Activated B cell treated with CpG ODN at 0.5 μM for 24 hours (primary cell): ENCODE measurements around the gene TP53I13. TPM values are rescaled to one million over a fixed set of nuclear protein-coding genes. Genes with fewer than 3 reads are reported as not detected.
A peak's percentile ranks its signal among the peaks of the same experiment; 100 is the strongest.

ENCODE experiments used
- ATAC-seq: fragments of 200-7000 bp; cut with Tn5 transposase; one replicate; pipeline ENCODE4 v1.10.0; 2021; ENCODE audit warnings: low read depth, mild to moderate bottlenecking, moderate library complexity
- CTCF ChIA-PET: fragments of 350-600 bp; sonication (Branson Sonifier 250); formaldehyde crosslinking; loops from one replicate; lab custom pipeline; 2021; ENCODE audit warnings: antibody characterized with exemption; lab: Charles Lee
- POLR2A ChIA-PET: fragments of 350-600 bp; sonication (Branson Sonifier 250); formaldehyde crosslinking; loops from one replicate; lab custom pipeline; 2021; ENCODE audit warnings: antibody characterized with exemption; lab: Charles Lee
- DNase-seq: peaks from one replicate; pipeline ENCODE4 v3.0.0; 2022
- H3K27ac Mint-ChIP-seq: one replicate; pipeline ENCODE4 v1.8.0; 2020; ENCODE audit warnings: mixed read lengths
- H3K27me3 Mint-ChIP-seq: one replicate; pipeline ENCODE4 v1.8.0; 2021; ENCODE audit warnings: mixed read lengths
- H3K36me3 Mint-ChIP-seq: one replicate; pipeline ENCODE4 v1.8.0; 2021; ENCODE audit warnings: low read depth, mixed read lengths
- H3K4me1 Mint-ChIP-seq: one replicate; pipeline ENCODE4 v1.8.0; 2021; ENCODE audit warnings: mixed read lengths
- H3K4me3 Mint-ChIP-seq: one replicate; pipeline ENCODE4 v1.8.0; 2020; ENCODE audit warnings: mild to moderate bottlenecking, mixed read lengths
- H3K9me3 Mint-ChIP-seq: one replicate; pipeline ENCODE4 v1.8.0; 2020; ENCODE audit warnings: mixed read lengths
- intact Hi-C: fragments of 100-400 bp; cut with micrococcal nuclease; formaldehyde crosslinking; loops from one replicate; pipeline ENCODE4 v1.15.1; 2024
- total RNA-seq: library from RNA; stranded (reverse); gene quantifications from 2 replicates; pipeline ENCODE4 v1.2.3, GENCODE V29; 2022
- TF ChIP-seq, protein P1 (sequence below): fragments of 200-600 bp; IDR thresholded peaks from one replicate; pipeline ENCODE4 v1.8.0; 2022; ENCODE audit warnings: antibody characterized with exemption, mild to moderate bottlenecking

The TP53I13 gene, protein sequence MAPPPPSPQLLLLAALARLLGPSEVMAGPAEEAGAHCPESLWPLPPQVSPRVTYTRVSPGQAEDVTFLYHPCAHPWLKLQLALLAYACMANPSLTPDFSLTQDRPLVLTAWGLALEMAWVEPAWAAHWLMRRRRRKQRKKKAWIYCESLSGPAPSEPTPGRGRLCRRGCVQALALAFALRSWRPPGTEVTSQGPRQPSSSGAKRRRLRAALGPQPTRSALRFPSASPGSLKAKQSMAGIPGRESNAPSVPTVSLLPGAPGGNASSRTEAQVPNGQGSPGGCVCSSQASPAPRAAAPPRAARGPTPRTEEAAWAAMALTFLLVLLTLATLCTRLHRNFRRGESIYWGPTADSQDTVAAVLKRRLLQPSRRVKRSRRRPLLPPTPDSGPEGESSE
- total RNA-seq: 65.1 and 71.2 TPM in 2 replicates

DNA sequence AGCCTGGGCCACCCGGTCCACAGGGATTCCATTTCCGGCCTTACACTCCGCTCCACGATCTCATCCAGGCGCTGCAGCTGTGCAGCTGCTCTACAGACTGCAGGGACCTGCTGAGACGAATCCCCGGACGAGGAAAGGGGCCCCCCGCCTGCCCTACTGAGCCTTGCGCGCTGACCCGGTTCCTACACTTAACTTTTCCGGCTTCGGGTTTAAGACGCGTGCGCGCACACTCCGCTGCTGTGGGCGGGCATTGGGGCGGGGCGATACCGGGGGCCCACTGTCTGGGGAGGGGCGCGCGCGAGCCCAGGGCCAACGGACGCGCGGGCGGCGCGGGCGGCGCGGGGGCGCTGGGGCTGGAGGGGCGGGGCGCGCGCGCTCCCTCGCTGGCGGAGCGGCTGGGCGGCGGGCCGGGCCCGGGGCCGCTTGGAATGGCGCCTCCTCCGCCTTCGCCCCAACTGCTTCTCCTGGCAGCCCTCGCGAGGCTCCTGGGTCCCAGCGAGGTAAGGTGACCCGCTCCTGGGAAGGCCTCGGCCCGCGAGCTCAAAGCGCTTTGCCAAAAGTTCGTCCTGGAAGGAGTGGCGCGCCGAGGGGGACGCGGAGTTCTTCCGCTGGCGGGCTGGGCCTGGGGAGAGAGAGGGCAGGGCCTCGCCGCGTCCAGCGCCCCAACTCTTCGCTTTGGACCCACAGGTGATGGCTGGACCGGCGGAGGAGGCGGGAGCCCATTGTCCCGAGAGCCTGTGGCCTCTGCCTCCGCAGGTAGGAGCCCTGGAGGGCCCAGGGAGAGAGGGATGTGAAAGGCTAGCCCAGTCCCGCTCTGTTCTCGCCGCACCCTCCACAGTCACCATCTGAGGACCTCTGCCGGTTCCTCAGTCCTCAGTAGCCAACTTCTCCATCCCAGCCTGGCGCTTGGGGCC is at the start of gene TP53I13:
Gene TP53I13 (plus strand): TSS at position 371 of the 914 bp plus-strand sequence. CDS start 58 bp downstream, at position 429.
- ATAC-seq (peak; percentile 65), DNase-seq (peak; percentile 83)
- CTCF ChIA-PET: interaction anchor here (0.8 to 3.3 kb wide), 9 partner anchors 12 to 363 kb away, joined by 3 to 19 read pairs (median 8); partner anchors contain the start of gene ANKRD13B
- Mint-ChIP-seq H3K36me3 (peaks cover 5% of the 10 kb centered on the region), H3K4me1 (peaks cover 32% of the 10 kb centered on the region), H3K27me3 (no peaks in the 10 kb centered on the region), H3K27ac (peak within 1 kb of the TSS; percentile 97), H3K4me3 (peak within 1 kb of the TSS; percentile 97), H3K9me3 (no peaks in the 10 kb centered on the region)
- POLR2A ChIA-PET: interaction anchor here (0.6 to 4.0 kb wide), 16 partner anchors 8 to 758 kb away, joined by 3 to 13 read pairs (median 4); partner anchors contain the start of genes ANKRD13B, NUFIP2 and TAOK1
- intact Hi-C loops: loop anchor here (1.0 to 10.0 kb wide), 8 partner anchors 12 to 1744 kb away; partner anchors contain the start of genes EVI2B, GIT1, NEK8 and NUFIP2
- TF ChIP-seq, protein P1, sequence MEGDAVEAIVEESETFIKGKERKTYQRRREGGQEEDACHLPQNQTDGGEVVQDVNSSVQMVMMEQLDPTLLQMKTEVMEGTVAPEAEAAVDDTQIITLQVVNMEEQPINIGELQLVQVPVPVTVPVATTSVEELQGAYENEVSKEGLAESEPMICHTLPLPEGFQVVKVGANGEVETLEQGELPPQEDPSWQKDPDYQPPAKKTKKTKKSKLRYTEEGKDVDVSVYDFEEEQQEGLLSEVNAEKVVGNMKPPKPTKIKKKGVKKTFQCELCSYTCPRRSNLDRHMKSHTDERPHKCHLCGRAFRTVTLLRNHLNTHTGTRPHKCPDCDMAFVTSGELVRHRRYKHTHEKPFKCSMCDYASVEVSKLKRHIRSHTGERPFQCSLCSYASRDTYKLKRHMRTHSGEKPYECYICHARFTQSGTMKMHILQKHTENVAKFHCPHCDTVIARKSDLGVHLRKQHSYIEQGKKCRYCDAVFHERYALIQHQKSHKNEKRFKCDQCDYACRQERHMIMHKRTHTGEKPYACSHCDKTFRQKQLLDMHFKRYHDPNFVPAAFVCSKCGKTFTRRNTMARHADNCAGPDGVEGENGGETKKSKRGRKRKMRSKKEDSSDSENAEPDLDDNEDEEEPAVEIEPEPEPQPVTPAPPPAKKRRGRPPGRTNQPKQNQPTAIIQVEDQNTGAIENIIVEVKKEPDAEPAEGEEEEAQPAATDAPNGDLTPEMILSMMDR: no peak

DNA sequence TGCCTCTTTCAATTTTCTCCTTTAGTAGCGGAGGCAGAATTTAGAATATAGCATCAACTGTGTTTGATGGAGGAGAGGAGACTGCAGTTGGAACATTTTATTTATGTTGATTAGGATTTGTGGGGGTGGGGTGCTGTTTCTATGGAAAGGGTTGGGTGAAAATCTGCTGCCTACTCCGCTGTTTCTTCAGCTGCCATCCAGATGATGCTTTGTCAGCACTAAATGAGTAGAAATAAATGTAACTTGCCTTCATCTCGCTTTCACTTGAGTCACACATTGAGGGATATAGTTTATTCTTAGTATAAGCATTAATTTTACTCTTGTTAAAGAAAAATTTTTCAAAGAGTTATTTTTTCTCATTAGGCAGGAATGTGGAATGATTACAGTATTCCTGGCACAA is 43.8 kb upstream of the TP53I13 start:
- no peaks in the 10 kb centered on the region for H3K9me3 Mint-ChIP-seq
- DNase-seq (no peak), ATAC-seq (no peak)
- no peak overlapping the region for H3K27ac Mint-ChIP-seq
- H3K4me1 Mint-ChIP-seq: no peaks in the 10 kb centered on the region
- peaks cover 62% of the 10 kb centered on the region for H3K36me3 Mint-ChIP-seq
- intact Hi-C loops: no loop called here
- TF ChIP-seq, protein P1: no peak
- ChIA-PET POLR2A (no interaction called here), CTCF (interaction anchor here (1.6 kb wide), 1 partner anchor 12 kb away, joined by 7 read pairs; no protein-coding TSS in a partner anchor)
- H3K27me3 Mint-ChIP-seq: no peaks in the 10 kb centered on the region
- H3K4me3 Mint-ChIP-seq: no peak overlapping the region

DNA sequence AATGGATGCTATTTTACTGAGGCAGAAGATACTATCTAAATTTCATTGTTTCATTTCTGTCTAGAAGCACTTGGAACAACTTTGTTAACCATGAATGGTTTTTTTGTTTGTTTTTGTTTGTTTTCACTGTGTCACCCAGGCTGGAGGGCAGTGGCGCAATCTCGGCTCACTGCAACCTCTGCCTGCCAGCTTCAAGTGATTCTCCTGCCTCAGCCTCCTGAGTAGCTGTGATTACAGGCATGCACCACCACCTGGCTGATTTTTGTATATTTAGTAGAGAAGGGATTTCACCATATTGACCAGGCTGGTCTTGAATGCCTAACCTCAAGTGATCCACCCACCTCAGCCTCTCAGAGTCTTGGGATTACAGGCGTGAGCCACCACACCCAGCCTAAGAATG is 42.2 kb upstream of the TP53I13 start:
- TF ChIP-seq, protein P1: no peak
- no peak for ATAC-seq
- POLR2A ChIA-PET: no interaction called here
- H3K4me3 Mint-ChIP-seq: no peak overlapping the region
- H3K36me3 Mint-ChIP-seq: peaks cover 62% of the 10 kb centered on the region
- no peak for DNase-seq
- CTCF ChIA-PET: interaction anchor here (1.2 kb wide), 1 partner anchor 10 kb away, joined by 4 read pairs; no protein-coding TSS in a partner anchor
- intact Hi-C loops: no loop called here
- no peaks in the 10 kb centered on the region for H3K9me3 Mint-ChIP-seq
- H3K27me3 Mint-ChIP-seq: no peaks in the 10 kb centered on the region
- no peak overlapping the region for H3K27ac Mint-ChIP-seq
- H3K4me1 Mint-ChIP-seq: no peaks in the 10 kb centered on the region

DNA sequence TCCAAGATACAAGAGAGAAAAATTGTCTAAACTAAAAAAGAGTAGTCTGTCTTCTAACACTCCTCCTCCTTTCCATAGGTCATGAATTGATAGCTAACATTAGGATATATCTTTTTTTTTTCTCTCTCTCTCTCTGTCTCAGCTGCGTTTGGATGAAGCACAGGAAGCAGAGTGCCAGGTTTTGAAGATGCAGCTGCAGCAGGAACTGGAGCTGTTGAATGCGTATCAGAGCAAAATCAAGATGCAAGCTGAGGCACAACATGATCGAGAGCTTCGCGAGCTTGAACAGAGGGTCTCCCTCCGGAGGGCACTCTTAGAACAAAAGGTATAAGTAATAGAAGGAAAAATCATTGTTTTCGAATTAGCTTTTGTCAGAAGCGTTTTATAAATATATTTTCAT is 34.5 kb upstream of the TP53I13 start:
- Mint-ChIP-seq H3K4me3 (no peak overlapping the region), H3K36me3 (peaks cover 56% of the 10 kb centered on the region), H3K9me3 (no peaks in the 10 kb centered on the region), H3K27ac (no peak overlapping the region), H3K4me1 (no peaks in the 10 kb centered on the region), H3K27me3 (no peaks in the 10 kb centered on the region)
- no peak for ATAC-seq
- intact Hi-C loops: no loop called here
- ChIA-PET CTCF (interaction anchor here (0.7 to 4.6 kb wide), 5 partner anchors 33 to 385 kb away, joined by 3 to 61 read pairs (median 4); partner anchors contain the start of gene ABHD15), POLR2A (no interaction called here)
- TF ChIP-seq, protein P1: no peak
- DNase-seq: no peak
